Measurements from ENCODE around the gene ENOX1.

The ENOX1 gene

GRCh38 chr13:43608400-43609137 lies 178.2 kb downstream of the ENOX1 start:
- DNase-seq, result no peak

- no peak for DNase-seq
Measured at GRCh38 chr13:43597599-43597945, 189.2 kb downstream of the ENOX1 start.

DNA sequence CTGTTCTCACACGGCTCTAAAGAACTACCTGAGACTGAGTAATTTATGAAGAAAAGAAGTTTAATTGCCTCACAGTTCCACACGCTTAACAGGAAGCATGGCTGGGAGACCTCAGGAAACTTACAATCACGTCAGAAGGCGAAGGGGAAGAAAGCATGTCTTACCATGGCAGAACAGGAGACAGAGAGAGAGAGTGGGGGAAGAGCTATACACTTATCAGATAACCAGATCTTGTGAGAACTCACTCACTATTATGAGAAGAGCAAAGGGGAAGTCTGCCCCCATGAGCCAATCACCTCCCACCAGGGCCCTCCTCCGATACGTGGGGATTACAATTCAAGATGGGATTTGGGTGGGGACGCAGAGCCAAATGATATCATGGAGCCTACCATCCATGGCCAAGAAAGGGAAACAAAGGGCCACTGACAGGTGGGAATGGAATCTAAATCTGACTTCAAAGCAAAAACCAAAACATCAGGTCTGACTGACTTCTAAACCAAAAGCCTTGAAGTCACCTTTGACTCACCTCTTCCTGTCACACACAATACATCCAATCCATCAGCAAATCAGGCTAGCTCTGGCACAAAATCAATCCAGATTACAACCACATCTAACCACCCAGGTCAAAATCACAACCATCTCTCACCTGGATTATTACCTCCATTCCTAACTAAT lies 189.7 kb downstream of the ENOX1 start:
- DNase-seq, result no peak

- no peak for DNase-seq
Measured at GRCh38 chr13:43596006-43596405, 190.8 kb downstream of the ENOX1 start.

DNA sequence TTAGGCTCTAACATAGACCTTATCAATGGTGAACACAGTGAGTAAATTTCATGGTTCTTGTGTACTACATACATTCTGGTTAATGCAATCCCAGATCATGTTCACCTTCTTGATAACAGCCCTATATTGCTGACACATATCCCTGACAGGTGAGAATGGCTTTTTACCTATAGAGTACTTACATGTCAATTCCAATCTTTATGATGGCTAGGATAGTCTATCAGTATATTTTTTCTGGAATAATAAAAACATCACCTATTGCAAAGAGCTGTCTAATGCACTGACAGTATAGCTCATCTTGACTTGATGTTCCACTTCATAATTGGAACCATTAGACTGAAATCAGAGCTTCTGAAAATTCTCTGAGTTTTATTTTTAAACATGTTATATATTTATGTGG lies 199.4 kb downstream of the ENOX1 start:
- no peak for DNase-seq

- DNase-seq, result no peak
Measured at GRCh38 chr13:43584751-43585150, 202.0 kb downstream of the ENOX1 start.

GRCh38 chr13:43583321-43583720 lies 203.5 kb downstream of the ENOX1 start:
- DNase-seq, result no peak

DNA sequence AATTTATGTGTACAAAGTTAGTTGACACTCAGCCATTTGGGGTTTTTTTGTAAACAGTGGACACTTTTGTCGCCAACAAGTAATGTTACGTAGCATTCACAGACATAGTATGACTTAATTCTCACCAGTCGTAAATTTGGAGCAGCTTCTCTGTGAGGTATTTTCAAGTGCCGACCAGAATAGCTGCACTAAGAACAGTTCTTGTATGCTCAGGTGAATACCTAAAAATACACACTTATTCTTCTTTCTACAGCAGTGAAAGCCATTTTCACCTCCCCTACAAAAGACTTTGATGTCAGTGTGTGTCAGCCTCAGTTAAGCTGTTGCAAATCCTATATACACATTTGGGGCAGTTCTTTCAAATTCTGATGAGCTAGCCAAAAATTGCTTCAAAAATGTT lies 206.5 kb downstream of the ENOX1 start:
- no peak for DNase-seq

DNA sequence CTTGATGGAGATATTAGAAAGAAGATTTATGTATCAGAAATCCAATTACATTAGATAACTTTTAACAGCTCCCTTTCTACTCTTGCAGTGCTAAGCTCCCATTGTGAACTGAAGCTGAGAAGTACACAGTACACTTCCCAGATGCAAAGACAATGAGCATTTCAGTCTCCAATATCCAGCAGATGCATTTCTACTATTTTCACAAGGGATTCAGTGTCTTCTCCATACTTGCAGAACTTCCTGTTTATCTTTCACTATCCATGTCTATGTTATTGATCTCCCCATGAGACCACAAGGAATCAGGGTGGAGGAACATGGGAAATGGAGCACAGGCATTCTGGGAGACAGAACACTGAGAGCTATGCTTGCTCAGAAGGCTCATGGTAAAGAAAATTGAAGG lies 207.5 kb downstream of the ENOX1 start:
- peak in 1 of 58 donors; percentile 46 for DNase-seq

DNA sequence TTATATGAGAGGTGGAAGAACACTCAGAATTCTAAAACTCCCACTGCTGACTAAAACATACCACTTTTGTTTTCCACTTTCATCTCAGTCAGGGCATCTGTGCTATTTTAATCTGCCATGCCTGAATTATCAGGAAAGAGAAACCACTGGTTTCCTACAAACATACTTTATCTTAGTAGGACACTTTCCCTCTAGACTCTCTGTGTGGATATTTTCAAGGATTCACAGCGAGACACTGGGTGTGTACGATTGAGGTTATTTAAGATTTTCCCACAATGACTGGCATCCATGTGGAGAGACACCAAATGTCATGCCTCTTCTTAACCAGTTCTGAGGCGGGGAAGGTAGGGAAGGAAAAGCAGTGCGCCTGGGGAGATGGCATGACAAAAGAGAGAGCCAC lies 212.2 kb downstream of the ENOX1 start:
- DNase-seq, result no peak

DNA sequence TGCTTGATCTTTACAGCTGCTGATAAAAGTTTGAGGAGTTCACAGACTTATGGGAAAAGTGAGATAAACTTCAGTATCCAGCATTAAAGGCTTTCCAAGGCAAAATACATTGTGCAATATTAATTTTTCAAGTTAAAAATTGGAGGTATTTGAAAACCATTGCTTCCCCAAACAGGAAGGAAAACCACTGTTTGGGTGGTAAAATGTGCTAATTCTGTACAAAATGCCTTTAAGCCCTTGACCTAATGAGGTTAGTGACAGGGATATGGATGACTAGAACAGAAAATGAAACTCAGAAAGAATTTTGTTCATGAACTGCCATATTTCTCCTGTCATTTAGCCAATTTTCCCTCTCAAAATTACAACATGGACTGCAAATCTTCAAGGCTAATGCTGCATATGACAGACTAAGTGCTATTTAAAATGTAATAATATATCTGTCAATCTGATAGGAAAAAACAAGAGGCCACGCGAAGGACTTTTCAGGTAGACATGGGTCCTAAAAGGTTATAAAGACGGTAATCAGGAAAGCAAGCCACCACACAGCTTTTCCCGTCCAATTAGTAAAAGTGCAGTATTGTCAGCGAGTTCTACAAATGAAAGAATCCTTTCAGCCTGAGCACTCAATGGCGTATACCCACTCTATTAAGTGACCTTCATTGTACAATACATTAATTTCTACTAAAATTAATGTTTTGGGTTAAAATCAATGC lies 212.8 kb downstream of the ENOX1 start:
- no peak for DNase-seq

DNA sequence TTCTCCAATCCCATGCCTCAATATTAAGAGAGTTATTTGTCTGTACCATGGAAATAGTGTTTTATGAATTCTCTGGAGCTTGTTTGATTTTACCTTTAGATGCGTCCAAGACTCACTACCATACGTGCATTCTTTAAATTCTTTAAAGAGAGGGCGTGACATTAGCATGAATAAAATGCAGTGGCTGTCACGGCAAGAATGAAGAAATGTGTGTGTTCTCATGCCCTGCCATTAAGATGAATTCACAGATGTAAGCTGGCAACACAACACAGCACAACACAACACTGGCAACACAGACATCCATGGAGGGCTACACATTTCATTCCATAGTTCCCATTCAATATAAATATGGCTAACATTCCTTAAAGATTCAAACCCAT lies 213.4 kb downstream of the ENOX1 start:
- DNase-seq, result no peak

GRCh38 chr13:43572656-43573360 lies 214.0 kb downstream of the ENOX1 start:
- no peak for DNase-seq

GRCh38 chr13:43569658-43570057 lies 217.1 kb downstream of the ENOX1 start:
- DNase-seq, result no peak

GRCh38 chr13:43567608-43568007 lies 219.2 kb downstream of the ENOX1 start:
- no peak for DNase-seq

- peak in 1 of 58 donors; percentile 12 for DNase-seq
Measured at GRCh38 chr13:43564952-43565351, 221.8 kb downstream of the ENOX1 start.

DNA sequence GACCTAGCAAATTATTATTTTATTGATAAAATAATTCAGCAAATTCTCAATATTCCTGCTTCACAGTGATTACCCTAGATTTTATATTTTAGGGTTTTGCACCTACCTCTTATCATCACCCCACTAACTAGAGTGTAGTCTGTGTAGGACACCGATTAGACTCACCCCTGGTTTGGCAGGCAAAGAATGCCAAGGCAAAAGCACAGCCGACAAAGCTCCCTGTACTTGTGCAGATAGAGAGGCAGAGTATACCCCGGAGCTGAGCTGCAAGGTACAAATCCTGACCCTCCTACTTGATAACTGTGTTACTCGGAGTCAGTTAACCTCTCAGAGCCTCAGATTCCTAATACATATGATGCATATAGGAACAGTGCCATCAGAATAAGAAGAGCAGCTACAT lies 225.7 kb downstream of the ENOX1 start:
- DNase-seq, result no peak

DNA sequence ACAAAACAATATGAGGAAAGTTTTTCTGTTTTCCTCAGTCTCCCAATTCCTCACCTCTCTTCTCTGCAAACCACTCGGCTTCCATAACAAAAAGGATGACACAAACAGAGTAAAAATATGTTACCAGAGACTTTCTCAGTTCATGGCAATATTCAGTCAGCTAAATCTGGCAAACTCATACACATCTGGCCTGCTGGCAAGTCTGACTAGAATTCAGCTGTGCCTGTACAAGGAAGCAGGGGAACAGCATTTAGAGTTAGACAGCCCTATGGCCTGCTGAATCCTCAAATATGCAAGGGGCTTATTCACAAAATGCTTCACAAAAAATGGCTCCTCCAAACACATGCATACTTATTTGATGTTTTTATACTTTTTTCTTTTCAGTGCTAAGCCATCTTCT lies 227.8 kb downstream of the ENOX1 start:
- peak in 5 of 58 donors; percentile 7 to 28 (median 13) for DNase-seq

- DNase-seq, result no peak
Measured at GRCh38 chr13:43558326-43558725, 228.4 kb downstream of the ENOX1 start.

GRCh38 chr13:43555667-43556066 lies 231.1 kb downstream of the ENOX1 start:
- DNase-seq, result no peak

GRCh38 chr13:43551897-43552456 lies 234.8 kb downstream of the ENOX1 start:
- no peak for DNase-seq

- no peak for DNase-seq
Measured at GRCh38 chr13:43546816-43547215, 240.0 kb downstream of the ENOX1 start.
